ENCODE results near the gene WWOX.
"Not testable (repeated sequence)": the region's sequence is repeated elsewhere in the genome, so short reads cannot be mapped to it uniquely, and the experiment has no call there.

Gene WWOX

DNA sequence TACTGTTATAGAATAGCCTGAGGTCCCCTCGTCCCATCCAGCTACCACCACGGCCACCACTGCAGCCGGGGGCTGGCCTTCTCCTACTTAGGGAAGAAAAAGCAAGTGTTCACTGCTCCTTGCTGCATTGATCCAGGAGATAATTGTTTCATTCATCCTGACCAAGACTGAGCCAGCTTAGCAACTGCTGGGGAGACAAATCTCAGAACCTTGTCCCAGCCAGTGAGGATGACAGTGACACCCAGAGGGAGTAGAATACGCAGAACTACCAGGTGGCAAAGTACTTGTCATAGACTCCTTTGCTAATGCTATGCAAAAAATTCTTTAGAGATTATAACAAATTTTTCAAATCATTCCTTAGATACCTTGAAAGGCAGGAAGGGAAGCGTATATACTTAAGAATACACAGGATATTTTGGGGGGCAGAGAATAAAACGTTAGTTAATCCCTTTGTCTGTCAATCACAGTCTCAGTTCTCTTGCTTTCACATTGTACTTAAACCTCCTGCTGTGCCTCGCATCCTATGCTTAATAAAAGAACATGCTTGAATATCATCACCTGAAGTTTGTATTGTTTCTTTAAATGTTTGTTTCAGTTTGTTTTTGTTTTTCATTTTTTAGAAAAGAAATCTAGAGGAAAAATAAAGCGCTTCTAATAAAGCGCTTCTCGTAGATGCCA is 1112.8 kb downstream of the WWOX start:
- no peak for DNase-seq

DNA sequence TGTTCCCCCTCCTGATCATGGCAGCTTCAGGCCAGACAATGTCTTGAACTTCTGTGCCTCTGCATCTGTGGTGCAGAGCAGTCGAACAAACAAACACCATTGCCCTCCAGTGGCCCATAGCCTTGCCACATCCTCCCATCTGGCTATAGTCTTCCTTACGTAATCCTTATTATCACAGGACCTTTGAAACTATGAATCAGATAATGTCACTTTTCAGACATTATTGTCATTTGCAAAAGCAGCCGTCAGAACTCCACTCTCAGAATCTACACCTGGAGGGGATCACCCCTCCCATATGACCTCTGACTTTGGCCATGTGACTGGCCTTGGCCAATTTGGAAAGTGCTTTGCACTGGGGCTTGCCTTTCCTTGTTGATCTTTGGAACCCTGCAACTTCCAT is 1113.8 kb downstream of the WWOX start:
- DNase-seq = no peak

DNA sequence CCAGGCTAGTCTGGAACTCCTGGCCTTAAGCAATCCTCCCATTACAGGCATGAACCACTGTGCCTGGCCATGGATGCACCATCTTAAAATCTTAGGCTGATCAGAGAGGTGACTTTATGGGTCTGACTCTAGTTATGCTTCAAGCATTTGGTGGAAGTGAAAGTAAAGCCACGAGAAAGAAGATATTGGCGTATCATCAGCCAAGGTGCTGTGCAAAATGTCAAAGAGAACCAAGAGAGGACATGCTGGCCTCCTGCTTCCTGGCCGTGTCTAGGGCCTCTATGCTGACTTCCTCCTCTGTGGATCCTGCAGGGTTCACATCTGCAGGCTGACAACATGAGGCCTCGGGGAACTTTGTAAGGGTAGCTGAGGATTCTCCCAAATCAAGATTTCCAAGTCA is 1115.8 kb downstream of the WWOX start:
- DNase-seq = no peak

DNA sequence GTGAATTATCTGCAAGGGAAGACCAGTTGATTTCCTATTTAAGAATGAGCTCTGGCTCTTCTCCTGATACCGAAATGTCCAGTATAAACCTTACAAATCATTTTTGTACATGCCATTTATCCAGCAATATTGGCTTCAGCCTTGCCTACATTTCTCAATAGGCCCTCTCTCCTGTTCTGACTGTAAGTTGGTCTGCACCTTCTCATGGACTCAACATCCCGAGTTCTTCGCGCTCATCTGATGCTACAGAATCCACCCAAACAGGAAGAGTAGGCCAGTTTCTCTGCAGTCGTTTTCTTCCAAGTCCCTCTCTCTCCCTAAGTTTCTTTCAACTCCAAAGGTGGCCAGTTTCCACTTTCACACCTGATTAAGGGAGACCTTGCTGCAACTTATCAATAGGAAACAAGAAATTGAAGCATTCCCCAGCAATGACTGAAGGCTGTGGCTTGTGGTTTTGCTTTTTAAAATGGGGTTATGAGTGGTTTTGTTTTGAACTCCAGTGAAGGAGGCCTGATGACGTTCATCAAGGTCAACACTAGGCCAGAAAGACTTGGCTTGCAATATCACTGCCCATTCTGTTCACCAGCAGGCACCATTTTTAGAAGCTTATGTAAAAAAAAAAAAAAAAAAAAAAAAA is 1118.0 kb downstream of the WWOX start:
- DNase-seq = peak; percentile 31

DNA sequence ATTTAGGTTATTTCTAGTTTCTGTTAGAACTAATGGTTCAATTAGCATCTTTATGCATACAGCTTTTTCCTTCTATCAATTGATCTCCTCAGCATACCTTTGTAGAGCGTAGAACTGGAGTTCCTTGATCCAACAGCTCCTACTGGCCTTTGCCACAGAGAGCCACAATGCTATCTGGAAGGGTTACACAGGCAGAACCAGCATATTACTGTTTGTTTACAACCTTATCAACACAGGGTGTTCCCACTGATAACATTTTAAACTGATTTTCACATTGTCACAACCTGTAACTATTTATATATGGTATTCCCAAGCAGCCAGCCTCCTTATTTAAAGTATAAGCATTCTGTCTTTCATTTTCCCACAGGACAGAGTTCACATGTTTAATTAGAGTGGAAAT is 1118.9 kb downstream of the WWOX start:
- DNase-seq = no peak

DNA sequence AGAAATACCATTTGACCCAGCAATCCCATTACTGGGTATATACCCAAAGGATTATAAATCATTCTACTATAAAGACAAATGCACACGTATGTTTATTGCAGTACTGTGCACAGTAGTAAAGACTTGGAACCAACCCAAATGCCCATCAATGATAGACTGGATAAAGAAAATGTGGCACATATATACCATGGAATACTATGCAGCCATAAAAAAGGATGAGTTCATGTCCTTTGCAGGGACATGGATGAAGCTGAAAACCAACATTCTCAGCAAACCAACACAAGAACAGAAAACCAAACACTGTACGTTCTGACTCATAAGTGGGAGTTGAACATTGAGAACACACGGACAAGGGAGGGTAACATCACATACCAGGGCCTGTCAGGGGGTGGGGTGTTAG is 1126.5 kb downstream of the WWOX start:
- not testable (repeated sequence) for DNase-seq

DNA sequence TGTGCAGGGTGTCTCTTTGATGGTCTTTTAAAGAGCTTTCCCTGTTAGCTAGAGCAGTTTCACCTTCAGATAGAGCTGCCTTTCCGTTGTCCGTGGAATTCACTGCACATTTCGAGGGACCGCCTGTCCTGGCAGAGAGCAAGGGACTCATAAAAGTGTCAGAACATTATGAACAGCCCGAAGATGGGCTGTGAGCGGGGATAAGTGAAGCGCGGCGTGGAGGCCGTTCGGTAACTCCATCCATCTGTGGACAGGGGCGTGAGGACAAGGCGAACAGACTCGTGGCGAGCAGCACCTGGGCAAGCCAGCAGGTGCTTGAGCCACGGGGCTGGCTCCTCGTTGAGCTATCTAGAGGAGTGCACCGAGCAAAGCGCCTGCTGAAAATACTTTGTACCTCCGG is 1129.9 kb downstream of the WWOX start:
- DNase-seq = no peak

DNA sequence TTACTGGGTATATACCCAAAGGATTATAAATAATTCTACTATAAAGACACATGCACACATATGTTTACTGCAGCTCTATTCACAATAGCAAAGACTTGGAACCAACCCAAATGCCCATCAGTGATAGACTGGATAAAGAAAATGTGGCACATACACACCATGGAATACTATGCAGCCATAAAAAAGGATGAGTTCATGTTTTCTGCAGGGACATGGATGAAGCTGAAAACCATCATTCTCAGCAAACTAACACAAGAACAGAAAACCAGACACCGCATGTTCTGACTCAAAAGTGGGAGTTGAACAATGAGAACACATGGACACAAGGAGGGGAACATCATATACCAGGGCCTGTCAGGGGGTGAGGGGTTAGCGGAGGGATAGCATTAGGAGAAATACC is 1146.2 kb downstream of the WWOX start:
- DNase-seq = not testable (repeated sequence)

DNA sequence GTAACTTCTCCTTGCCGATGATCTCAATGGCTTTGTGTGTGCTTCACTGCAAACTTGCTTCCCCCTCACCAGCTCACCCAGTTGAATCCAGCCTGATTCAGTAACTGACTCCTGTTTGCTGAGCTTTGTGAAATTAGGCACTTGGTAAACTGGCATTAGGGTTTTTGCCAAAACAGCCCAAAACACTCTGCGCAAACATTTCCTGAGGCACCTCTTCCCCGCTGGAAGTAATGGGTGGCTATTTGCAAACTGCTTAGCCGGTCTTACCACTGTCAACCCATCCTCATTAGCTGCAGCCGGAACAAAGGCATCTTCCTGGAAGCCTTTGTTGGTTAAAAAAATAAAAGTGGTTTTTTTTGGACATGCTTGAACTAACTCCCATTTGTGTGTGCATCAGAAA is 1147.9 kb downstream of the WWOX start:
- DNase-seq = no peak

DNA sequence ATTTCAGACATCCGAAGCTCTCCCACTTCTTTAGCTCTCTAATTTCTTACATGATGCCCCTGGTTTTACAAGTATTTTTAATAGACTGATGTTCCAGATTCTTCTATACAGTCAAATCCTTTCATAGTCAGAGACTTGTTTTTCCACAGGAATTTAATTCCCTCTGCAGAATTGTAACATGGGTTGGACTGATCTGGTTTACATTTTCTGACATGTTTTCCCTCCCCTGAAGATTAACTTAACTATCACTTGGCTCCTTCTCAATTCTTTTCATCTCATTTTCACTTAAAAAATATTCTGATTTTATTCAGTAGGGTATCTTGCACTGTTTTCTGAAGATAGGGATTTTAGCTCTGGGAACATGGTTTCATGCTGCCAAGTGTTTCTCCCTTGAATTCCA is 1148.9 kb downstream of the WWOX start:
- DNase-seq = no peak

DNA sequence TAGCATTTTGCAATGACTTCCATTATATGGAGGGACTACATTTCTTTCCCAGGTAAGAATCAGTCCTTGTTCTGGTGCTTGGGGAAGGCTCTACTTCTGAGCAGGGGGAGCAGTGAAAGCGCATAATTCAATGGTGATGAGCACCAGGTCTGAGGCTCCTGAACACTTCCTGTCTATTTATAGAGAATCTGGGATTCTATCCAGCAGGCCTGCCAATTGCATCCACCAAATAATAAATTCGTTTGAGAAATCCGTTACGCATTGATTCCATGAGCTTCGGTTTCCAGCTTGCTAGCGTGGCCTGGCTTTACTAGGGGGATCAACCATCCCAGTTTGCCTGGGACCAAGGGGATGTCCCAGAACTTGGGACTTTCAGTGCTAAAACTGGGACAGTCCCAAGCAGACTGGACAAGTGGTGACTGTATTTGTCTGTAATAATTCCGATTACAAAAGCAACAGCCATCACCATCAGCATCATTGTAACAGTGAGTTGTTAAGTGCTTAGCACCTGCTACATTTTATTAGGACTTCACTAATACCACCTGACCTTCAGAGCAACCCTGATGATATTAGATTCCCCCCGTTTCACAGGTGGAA is 1151.1 kb downstream of the WWOX start:
- no peak for DNase-seq

DNA sequence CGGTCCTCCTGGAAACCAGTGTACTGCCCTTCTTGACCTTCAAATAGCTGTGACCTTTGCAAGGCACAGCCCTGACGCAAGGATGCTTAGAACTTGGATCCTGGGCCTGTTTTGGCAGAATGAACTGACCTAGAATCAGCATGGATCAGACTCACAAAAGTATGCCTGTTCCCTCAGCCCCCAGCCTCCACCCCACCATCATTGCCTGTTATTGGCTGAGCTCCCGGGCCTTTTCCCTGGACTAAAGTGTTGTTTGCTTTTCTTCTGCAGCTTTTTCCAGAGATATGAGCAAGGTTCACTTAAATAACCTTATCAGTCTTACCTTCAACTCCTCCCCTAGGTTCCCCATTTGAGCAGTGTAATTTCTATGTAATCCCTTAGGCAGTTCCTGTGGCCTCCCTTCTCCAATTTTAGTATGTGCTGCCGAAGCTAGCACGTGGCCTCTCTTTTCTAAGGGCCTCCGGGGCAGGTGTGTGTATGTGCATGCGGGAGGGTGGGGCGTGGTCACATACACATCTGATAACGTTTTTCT is 1153.7 kb downstream of the WWOX start:
- DNase-seq = no peak

DNA sequence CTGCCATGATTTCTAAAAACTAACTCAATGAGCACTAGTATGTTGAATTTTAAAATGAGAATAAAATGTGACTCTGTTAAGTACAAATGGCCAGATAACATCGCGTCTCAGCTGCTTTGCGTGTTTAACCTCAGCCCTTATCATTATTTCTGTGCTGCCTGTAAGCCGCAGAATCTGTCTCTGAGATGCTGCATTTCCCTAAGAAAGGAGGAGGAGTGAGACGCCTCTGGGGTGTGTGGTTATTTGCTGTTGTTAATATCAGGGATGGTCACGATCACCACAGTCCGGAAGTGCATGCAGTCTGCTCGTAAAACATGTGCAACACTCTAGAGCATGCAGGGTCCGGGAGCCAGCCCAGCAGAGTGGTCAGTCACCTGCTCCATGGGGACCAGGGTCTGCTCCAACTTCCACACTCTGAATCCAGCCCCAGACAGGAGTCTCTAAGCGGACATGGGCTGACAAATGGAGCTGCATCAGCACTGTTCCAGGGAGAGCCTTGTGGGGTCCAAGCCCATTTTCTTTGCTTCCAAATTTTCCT is 1158.6 kb downstream of the WWOX start:
- no peak for DNase-seq

DNA sequence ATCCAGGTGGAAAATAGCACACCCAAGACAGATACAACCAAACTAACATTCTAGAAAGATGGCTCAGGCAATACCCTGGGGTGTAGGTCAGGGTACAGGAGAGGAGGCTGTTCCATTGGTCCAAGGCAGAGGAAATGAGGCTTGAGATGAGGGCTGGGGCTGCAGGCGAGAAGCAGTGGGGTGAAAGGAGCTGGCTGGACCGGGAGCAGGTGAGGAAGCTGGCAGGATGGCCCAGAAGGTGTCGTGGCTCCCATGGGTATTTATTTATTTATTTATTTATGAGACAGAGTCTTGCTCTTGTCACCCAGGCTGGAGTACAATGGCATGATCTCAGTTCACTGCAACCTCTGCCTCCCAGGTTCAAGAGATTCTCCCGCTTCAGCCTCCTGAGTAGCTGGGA is 1161.4 kb downstream of the WWOX start:
- not testable (repeated sequence) for DNase-seq

DNA sequence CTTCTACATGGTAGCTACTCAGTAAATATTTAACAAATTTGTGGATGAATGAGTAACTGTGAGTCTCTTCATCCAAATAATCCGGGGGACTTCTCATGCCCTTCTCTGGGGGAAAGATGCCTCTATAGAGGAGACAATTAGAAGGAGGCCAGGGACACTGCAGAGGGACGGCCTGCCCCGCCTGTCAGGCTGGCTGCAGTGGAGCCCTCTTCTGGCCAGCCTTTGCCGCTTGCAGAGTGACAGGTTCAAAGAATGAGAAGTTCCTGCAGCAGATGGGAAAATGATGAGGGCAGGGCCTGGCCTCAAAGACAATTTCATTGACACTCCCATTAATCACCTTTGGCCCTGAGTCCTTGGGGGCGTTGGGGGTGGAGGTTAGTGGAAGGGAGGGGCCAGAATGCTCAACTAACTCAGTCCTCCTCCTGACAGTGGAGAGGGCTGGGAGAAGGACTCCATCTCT is 1162.1 kb downstream of the WWOX start:
- DNase-seq = peak; percentile 71

DNA sequence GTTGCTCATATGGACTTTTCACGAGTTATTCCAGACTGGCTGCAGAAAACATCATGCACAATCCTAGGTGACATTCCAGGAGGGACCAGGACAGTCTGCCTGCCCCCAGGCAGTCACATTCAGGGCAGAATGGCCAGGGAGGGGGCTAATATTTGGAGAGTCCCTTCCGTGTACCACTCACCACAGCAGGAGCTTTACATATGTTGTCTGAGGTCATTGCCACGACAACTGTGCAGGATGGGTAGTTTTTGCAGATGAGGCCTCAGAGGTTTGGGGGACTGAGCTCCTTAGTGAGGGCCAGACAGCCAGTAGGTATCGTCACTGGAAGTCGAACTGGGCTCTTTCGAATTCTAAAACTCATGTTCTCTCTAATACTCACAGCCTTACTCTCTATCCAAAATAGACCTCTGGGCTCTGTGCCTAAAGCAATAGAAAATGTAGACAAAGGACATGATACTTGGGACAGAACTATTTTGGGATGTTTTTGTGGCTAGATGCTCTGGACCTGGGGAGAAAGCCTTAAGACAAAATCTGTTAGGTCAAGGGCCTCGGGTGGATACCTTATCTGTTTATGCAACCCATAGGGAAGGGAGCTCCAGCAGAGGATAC is 1162.6 kb downstream of the WWOX start:
- no peak for DNase-seq
